Sigmoid colon (tissue), 7 donors: ENCODE results near the gene NTM. TPM values are rescaled to one million over a fixed set of nuclear protein-coding genes. Genes with fewer than 3 reads are reported as not detected.

ENCODE experiments used
- DNase-seq: peaks from one replicate; pipeline ENCODE4 v3.0.0-alpha.2; 2019
- H3K27ac ChIP-seq, 4 donors: fragments of 200-600 bp; sonication (generic); one replicate each; pipeline ENCODE4 v1.5.1; 2016 to 2019; ENCODE audit warnings: mild to moderate bottlenecking in 1 of 4
- H3K27me3 ChIP-seq, 3 donors: fragments of 200-600 bp; sonication (generic); one replicate each; pipeline ENCODE4 v1.5.1; 2019; ENCODE audit warnings: mild to moderate bottlenecking in 1 of 3
- H3K36me3 ChIP-seq, 4 donors: fragments of 200-600 bp; sonication (generic); one replicate each; pipeline ENCODE4 v1.5.1; 2016 to 2019
- H3K4me1 ChIP-seq, 4 donors: fragments of 200-600 bp; sonication (generic); one replicate each; pipeline ENCODE4 v1.5.1; 2017 to 2019
- H3K4me3 ChIP-seq, 4 donors: fragments of 200-600 bp; sonication (generic); one replicate each; pipeline ENCODE4 v1.5.1; 2017 to 2019; ENCODE audit warnings: mild to moderate bottlenecking in 2 of 4, moderate library complexity in 1 of 4
- H3K9me3 ChIP-seq, 4 donors: fragments of 200-600 bp in 3 of 4; sonication (generic) in 3 of 4; one replicate each; pipeline versions ENCODE4 v1.5.1 to v1.6.1; 2013 to 2019
- EP300 ChIP-seq, 4 donors: sonication (generic); formaldehyde crosslinking; IDR thresholded peaks; one replicate each; pipeline ENCODE4 v1.6.1; 2017; ENCODE audit warnings: antibody characterized with exemption in 4 of 4
- POLR2A ChIP-seq, 2 donors: fragments of 450-650 bp; IDR thresholded peaks; one replicate each; pipeline ENCODE4 v1.6.1; 2016; ENCODE audit warnings: antibody characterized with exemption in 2 of 2, mild to moderate bottlenecking in 2 of 2, moderate library complexity in 2 of 2
- POLR2AphosphoS5 ChIP-seq, 4 donors: sonication (generic); formaldehyde crosslinking; IDR thresholded peaks; one replicate each; pipeline ENCODE4 v1.6.1; 2017; ENCODE audit warnings: antibody characterized with exemption in 4 of 4
- WGBS, 2 donors: extraction: QIAGEN DNeasy Blood & Tissue Kit; methylation state at CpG; one replicate each; pipeline ENCODE4 v1.1.7; 2013; 5-methylcytosine and 5-hydroxymethylcytosine counted together
- intact Hi-C: fragments of 100-400 bp; cut with DNase I; formaldehyde crosslinking; loops from one replicate; pipeline ENCODE4 v1.15.1; 2023
- polyA plus RNA-seq, 3 donors: library from polyadenylated mRNA; stranded (reverse); fragments of 200-250 nt; gene quantifications; one replicate each; pipeline ENCODE4 v1.2.3, GENCODE V29; 2013
- total RNA-seq, 4 donors: library from RNA; depleted of rRNA; stranded (reverse); fragments of >200 nt; gene quantifications; one replicate each; pipeline ENCODE4 v1.1.0, GENCODE V29; 2016
- TF ChIP-seq, protein P1 (sequence below), 4 experiments: fragments of 450-650 bp in 3 of 4; fragments of 200-600 bp in 1 of 4; IDR thresholded peaks; one replicate each; pipeline ENCODE4 v1.5.1; 2016 to 2019; ENCODE audit warnings: antibody characterized with exemption in 4 of 4, mild to moderate bottlenecking in 3 of 4, moderate library complexity in 2 of 4
- donor health status: healthy with polysubstance abuse.
- donor health status: Bipolar disorder and iron deficiency.
- donor health status: healthy.

Gene NTM
- total and polyA plus RNA-seq, 7 donors = 0.96 to 18.3 (median 6.4) TPM; not detected in 1

GRCh38 chr11:132352497-132352896 lies 982.1 kb downstream of the NTM start:
- intact Hi-C loops = no loop called here
- no peak for DNase-seq
- WGBS, 2 donors = 82 to 88% methylated on average over 8 of the region's 8 CpGs
- no peak overlapping the region for H3K4me3 ChIP-seq
- peaks cover 0 to 11% (median 0%) of the 10 kb centered on the region in 4 donors for H3K4me1 ChIP-seq
- no peaks in the 10 kb centered on the region for H3K9me3 ChIP-seq
- no peak overlapping the region for H3K27ac ChIP-seq
- no peaks in the 10 kb centered on the region for H3K27me3 ChIP-seq
- H3K36me3 ChIP-seq = no peaks in the 10 kb centered on the region
- TF ChIP-seq POLR2A (IDR thresholded peaks at IDR 0.05) = no peak
- TF ChIP-seq POLR2AphosphoS5 (IDR thresholded peaks at IDR 0.05) = no peak
- no peak for TF ChIP-seq EP300 (IDR thresholded peaks at IDR 0.05)
- TF ChIP-seq, protein P1, sequence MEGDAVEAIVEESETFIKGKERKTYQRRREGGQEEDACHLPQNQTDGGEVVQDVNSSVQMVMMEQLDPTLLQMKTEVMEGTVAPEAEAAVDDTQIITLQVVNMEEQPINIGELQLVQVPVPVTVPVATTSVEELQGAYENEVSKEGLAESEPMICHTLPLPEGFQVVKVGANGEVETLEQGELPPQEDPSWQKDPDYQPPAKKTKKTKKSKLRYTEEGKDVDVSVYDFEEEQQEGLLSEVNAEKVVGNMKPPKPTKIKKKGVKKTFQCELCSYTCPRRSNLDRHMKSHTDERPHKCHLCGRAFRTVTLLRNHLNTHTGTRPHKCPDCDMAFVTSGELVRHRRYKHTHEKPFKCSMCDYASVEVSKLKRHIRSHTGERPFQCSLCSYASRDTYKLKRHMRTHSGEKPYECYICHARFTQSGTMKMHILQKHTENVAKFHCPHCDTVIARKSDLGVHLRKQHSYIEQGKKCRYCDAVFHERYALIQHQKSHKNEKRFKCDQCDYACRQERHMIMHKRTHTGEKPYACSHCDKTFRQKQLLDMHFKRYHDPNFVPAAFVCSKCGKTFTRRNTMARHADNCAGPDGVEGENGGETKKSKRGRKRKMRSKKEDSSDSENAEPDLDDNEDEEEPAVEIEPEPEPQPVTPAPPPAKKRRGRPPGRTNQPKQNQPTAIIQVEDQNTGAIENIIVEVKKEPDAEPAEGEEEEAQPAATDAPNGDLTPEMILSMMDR (IDR thresholded peaks at IDR 0.05) = no peak

GRCh38 chr11:132353255-132353654 lies 982.8 kb downstream of the NTM start:
- Histone ChIP-seq H3K27ac (no peak overlapping the region), H3K36me3 (no peaks in the 10 kb centered on the region), H3K27me3 (no peaks in the 10 kb centered on the region), H3K9me3 (no peaks in the 10 kb centered on the region), H3K4me3 (no peak overlapping the region), H3K4me1 (peaks cover 0 to 11% (median 0%) of the 10 kb centered on the region in 4 donors)
- 93 to 95% methylated on average over 15 of the region's 15 CpGs for WGBS, 2 donors
- no peak for TF ChIP-seq EP300 (IDR thresholded peaks at IDR 0.05)
- no peak for TF ChIP-seq POLR2A (IDR thresholded peaks at IDR 0.05)
- TF ChIP-seq POLR2AphosphoS5 (IDR thresholded peaks at IDR 0.05) = no peak
- TF ChIP-seq, protein P1 (IDR thresholded peaks at IDR 0.05) = no peak
- DNase-seq = no peak
- intact Hi-C loops = no loop called here

DNA sequence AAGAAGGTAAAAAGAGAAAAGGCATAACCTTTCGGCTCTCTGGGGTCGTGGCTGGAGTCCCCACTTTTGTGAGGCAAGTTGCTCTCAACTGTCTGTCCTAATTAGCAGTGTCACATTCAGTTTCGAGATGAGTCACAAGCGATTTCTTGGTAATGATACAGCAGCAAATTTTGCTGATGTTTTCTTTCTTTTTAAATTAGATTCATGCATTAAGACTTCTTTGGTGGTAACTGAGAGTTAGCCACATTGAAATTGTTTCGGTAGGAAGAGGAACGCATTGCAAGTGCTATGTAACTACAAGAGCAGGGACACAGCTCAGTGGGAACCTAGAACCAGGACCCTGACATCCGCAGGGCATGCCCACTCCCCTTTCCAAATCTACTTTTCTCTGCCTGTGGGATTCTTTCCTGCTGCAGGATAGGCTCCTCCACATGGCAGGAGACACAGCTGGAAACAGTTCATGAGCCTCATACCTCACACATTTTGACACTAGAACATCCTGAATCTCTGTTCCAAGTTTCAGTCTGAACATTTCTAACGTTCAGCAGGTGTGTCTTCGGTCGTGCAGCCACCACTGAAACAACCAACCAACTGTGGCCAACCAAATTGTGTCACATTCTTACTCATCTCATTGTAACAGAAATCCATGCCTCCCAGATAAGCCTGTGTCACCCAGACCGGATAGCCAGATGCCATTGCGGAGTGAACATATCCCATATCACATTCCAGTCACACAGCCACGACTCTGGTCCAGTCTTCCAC lies 987.6 kb downstream of the NTM start:
- H3K4me1 ChIP-seq = no peaks in the 10 kb centered on the region
- no peaks in the 10 kb centered on the region for H3K36me3 ChIP-seq
- no peak overlapping the region for H3K27ac ChIP-seq
- TF ChIP-seq, protein P1 (IDR thresholded peaks at IDR 0.05) = no peak
- no peak for TF ChIP-seq EP300 (IDR thresholded peaks at IDR 0.05)
- no peak for TF ChIP-seq POLR2AphosphoS5 (IDR thresholded peaks at IDR 0.05)
- TF ChIP-seq POLR2A (IDR thresholded peaks at IDR 0.05) = no peak
- intact Hi-C loops = no loop called here
- WGBS, 2 donors = 75 to 76% methylated on average over 13 of the region's 13 CpGs
- no peaks in the 10 kb centered on the region for H3K9me3 ChIP-seq
- no peaks in the 10 kb centered on the region for H3K27me3 ChIP-seq
- H3K4me3 ChIP-seq = no peak overlapping the region
- DNase-seq = no peak

DNA sequence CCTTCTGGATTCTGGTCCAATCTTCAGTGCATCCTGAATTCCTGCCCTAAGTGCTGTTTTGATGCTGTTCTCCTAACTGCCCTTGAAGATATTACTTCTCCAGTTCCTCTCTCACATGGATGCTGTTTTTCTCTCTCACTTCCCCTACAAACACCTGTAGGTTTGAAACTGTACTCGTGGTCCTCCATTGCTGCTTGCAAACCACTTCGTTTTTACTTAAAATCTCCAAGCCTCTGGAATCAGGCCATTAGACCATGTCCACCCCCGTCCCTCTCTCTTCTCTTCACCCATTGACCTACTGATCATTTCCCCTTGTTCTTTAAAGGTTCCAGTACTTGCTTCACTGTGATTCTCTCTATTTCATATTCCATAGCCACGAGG lies 988.1 kb downstream of the NTM start:
- Histone ChIP-seq H3K9me3 (no peaks in the 10 kb centered on the region), H3K4me3 (no peak overlapping the region), H3K27ac (no peak overlapping the region), H3K36me3 (no peaks in the 10 kb centered on the region), H3K4me1 (no peaks in the 10 kb centered on the region), H3K27me3 (no peaks in the 10 kb centered on the region)
- WGBS, 2 donors = 52 to 69% methylated on average over 4 of the region's 4 CpGs
- no peak for TF ChIP-seq POLR2AphosphoS5 (IDR thresholded peaks at IDR 0.05)
- no peak for TF ChIP-seq EP300 (IDR thresholded peaks at IDR 0.05)
- no peak for TF ChIP-seq POLR2A (IDR thresholded peaks at IDR 0.05)
- TF ChIP-seq, protein P1 (IDR thresholded peaks at IDR 0.05) = no peak
- no peak for DNase-seq
- intact Hi-C loops = no loop called here
